Cerebellar cortex (tissue), 1 donor: ENCODE data around the gene CXCR6.

ENCODE experiments used
- DNase-seq: peaks from one replicate; pipeline ENCODE4 v3.0.0-alpha.2; 2015; ENCODE audit warnings: low spot score

CXCR6 gene

DNA sequence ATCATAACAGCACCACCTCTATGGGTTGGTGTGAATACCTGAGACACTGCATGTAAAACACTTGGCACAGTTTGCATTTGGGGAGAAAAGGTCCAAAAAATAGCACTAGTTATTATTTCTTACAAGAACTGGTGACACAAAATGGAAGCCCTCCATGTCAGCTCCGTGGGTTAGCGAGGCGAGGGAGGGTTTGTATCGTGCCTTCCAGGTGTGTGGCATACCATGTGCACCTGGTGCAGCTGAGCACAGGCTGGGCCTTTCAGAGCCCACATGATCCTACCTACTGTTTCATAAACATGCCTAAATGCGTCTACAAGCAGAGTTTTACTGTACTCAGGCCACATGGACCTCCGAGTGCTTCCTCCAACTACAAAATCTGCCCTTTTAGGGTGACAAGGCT lies 5.6 kb downstream of the CXCR6 start:
- DNase-seq = no peak

DNA sequence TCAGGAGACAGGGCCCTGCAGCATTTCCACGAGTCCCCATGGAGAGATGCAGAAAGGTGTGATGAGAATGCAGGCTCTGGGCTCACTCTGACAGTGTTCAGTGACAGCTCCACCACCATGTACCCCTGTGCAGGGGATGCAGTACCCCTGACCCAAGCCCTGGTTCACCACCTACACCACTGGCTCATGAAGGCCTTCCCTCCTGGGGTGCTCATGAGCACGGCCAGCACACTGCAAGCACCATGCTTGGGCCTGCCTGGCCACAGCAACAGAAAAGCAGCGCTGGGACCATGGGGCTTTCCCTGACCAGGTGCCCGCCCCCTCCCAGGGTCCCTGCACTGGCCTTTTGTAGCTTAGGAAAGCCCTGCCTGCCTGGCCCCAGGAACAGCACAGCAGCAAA lies 6.2 kb downstream of the CXCR6 start:
- no peak for DNase-seq

DNA sequence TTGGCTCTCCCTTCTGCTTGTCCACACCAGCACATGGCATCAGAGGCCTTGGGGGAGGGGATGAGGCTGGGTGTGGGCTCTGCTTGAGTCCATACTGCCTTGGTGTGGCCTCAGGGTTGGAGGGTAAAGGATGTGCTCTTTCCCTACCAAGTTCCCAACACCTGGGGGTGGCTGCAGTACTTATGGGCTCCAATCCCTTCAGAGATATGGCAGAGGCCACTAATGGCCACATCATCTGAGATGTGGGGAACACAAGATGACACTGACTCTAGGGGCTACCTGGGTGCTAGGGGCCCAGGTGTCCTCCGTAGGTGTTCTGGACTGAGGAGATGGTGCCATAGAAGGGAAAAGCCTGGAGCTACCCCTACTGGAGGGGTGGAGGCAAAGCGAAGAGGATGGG lies 6.9 kb downstream of the CXCR6 start:
- no peak for DNase-seq

DNA sequence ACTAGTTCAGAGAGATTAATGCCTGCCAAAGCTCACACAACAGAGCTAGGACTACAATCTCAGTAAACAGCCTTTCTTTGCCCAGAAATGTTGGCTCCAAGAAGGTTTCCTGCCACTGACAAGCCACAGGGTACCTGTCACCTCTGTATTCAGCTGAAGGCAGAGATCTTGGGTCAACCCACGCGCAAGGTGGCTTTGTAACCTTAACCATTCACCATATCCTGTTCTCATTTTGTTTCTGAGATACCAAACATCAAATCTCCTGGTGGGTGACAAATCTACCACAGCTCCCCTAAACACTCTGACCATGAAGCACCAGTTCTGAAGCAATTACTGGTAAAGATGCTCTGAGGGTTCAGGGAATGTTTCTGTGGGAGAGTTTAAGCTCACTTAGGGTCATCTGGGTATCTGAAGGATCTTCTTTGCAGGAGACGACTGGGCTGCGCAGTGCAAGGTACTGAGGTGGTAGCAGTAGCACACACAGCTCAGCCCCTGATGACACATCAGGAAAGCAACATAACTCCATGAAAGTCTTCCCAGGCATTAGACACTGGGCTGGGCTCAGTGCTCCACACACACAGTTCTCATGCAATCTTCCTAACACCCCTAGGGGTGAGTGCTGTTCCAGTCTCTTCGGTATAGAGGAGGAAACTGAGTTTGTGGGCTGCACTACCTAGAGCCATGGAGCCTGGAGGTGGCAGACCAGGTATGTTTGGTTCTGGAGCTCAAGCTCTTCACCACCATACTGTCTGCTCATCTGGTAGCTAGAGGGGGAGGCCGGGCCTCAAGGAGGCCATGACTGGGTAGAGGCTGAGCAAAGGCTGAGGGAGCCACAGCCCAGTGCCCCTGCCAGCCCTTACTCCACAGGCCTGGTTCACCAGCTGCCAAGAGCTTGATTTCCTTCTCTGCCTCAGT lies 7.7 kb downstream of the CXCR6 start:
- DNase-seq = no peak

DNA sequence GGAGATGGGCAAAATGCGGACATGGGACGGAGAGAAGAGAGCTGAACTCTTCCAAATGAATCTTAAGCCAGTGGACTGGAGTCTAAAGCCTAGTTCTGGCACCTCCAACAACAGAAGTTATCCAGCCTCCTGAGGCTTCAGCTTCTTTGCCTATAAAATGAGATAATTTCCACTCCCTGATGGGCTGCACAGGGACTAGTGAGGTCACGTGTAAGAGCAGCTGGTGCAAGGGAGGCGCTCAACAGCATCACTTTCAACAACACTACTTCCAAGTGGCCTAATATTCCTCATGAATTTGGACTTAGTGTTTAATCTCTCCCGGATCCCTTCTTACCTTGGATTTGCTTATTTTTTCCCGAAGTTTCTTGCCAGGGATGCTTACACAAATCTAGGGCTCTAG lies 8.7 kb downstream of the CXCR6 start:
- DNase-seq = no peak

DNA sequence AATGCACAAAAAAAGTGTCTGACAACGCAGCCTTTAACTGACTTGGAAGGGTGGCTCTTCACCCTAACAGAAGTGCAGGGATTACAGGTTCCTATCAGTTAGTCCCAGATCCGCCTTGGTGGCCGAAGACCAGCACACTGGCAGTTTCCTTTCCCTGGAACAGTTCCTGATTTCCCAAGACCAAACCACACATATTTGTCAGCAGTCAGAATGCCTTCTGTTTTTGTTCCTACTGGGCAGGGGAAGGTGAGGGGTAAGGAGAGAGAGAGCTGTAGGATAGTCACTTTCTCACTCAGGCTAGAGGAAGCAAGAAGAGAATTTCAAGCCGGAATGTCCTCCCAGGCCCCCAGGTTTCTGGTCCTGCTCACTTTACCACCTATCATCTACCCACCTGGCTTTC lies 9.2 kb downstream of the CXCR6 start:
- no peak for DNase-seq

DNA sequence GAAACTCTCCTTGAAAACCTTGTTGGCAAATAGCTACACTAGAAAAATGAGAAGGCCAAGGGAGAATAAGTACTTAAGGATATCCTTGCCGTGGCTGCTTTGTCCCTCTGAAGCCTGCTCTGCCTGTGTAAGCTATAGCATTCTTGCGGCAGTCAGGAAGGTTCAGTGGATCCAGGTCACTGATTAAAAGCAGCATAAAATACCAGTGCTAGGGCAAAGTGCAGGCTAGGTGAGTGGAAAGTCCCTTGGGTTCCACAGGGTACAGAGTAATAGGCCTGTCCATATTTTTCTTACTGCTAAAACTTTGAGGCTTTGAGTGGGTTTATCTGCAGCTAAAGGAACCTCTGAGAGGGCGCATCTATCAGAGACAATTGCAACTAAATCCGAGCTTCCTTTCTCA lies 10.3 kb downstream of the CXCR6 start:
- no peak for DNase-seq

DNA sequence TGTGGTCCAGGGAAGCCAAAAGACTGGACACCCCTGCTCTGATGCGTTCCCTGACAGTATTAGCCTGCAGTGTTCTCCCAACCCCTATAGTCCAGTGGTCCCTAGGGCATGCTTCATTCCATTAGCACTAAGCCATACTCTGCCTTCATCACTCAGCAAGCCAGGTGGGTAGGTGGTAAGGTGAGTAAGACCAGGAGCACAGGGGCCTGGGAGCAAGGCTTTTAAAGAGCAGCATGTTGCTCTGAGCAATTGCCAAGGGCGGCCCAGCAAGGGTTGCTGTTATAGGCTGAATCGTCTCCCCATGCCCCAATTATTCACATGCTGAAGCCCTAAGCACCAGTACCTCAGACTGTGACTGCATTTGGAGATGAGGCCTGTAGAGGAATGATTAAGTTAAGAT lies 11.0 kb downstream of the CXCR6 start:
- DNase-seq = no peak

DNA sequence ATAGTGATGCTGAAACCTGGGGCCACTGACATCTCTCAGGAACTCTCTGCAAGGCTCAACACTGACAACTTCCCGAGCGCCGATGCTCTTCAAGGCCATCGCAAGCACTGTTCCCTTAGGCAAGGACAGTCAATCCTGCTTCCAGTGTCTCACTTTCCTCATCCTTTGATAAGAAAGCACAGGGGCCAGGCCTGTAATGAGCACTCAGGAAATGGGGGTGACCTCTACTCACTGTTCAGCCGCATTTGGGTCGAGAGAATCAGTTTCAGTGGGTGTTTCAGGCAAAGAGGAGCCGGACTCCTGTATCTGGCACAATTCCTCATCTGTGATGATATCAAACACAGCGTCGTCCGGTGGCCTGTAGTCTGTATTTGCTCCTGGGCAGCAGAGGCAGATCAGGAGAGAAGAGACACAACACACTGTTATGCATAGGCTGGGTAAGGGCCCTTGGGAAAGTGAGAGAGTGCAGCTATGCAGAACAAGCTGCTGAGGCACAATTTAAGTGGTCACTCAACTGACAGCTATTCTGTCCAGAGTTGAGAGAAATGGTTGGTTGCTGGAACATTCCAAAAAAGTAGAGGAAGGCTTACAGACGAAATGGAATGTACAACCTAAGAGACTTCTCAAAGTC lies 11.9 kb downstream of the CXCR6 start:
- no peak for DNase-seq

DNA sequence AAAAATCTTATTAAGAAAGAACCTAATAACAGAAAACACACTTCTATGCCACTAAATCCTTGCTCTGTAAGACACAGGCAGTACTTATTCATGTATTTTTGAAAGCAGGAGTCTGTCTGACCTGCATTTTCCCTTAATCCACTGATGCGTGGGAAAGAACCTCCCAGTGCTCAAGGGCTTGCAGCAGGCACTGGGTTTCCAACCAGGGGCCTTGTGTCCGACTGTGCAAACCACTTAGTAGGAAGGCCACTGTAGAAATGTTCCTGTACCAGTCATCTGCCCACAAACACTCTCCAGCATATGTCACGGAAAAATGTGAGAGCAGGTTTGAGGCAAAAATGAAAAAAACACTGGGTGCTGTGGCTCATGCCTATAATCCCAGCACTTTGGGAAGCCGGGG lies 12.4 kb downstream of the CXCR6 start:
- no peak for DNase-seq

DNA sequence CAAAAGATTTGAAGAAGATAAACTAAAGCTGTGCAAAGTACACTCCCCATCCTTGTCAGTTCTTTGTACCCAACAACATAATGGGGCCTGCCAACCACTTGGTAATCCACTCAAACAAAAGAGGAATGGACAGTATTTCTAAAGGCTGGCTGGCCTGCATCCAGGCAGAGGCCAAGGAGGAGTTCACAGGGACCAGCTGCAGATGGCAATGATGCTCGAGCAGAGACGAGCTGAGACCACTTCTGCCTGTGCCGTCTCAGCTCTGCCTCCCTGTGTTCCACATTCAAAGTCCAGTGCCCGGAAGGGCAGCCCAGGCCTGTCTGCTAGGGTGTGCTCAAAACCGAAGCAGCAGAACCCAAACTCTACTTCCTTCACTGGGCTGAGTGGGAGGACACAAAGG lies 14.3 kb downstream of the CXCR6 start:
- no peak for DNase-seq

DNA sequence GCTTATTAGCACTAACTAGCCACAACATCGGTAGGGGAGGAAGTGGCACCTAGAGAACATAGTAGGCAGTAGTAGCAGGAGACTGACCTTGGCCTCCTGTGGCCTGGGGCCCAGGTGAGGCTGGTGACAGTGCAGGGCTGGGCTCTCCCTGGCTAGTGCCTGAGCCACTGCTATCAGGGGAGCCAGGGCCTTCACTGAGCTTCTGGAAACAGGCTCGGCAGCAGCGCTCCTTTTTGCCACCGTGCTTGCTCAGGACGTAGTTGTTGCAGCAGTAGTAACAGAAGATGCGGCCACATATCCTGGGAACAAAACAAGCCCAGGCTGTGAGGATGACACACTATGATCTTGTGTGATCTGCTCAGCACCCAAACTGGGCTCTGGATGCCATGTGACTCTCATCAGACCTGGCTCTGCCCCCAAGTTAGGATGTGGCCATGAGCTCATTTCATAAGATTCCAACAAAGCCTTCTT lies 15.1 kb downstream of the CXCR6 start:
- DNase-seq = no peak

DNA sequence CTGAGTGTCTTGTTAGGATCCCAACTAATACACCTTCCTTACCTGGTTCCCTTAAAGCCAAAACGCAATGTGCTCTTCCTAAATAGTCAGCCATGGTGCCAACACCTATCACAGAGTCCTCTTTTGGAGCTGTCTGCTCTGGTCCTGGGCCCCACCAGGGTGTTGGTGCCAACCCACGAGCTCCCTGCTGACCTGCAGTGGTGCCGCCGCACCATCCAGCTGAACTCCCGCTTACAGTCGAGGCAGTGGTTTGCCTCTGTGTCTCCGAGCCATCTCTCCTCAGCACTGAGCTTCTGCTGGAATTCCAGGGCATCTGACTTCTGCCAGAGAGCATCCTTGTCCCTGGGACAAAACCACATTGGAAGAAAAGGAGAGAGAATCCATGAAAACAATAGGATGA lies 15.9 kb downstream of the CXCR6 start:
- no peak for DNase-seq

DNA sequence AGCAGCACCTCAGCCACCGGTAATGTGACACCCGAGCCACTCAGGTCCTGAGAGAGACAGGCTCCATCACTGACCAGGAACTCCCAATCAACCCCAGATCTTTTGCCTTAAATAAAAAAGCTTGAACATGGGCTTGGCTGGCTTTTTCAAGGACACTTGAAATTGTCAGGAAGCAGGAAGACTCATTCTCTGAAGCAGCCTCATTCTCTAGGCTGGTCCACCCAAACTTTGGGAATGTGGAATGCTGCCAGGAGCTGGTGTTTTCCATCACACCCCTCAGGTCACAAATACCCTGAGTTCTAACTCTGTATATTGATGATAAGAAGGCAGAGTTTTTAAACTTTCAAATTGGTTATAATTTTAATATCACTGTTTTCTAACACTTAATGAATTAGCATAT lies 17.0 kb downstream of the CXCR6 start:
- DNase-seq = no peak

DNA sequence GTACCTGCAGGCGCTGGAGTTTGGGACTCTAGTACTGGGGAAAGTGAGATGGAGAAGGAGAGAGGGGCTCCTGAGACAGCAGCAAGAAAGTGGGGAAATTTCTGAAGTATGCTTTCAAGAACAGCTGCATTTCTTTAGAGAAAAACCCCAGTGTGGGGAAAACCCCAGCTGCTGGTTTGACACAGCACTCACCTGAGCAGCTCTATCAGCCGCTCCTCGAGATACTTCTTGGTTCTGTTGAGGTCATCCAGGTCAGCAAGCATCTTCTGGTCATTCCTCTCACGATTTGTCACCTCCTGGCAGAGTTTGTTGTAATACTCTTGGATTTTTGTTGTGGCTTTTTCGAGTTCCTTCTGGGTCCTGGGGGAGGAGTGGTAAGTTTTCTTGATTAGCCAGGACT lies 18.8 kb downstream of the CXCR6 start:
- DNase-seq = no peak

DNA sequence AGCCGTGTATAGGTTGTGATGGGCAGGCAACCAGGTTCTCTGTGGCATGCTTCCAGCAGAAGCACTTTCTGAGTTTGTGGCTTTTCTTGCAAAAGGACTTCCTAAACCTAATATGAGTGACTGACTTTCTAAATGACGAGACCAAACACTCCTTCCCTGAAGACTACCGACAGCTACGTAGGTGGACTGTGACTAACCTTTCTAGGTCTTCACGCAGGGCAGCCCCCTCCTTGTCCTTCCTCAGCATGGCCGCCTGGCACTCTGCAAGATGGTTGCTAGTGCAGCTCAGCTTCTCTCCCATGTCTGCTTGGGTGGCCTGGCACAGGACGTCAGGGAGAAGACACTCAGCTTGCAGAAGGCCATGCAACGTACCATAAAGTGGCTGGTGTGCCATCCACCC lies 20.9 kb downstream of the CXCR6 start:
- DNase-seq = no peak

DNA sequence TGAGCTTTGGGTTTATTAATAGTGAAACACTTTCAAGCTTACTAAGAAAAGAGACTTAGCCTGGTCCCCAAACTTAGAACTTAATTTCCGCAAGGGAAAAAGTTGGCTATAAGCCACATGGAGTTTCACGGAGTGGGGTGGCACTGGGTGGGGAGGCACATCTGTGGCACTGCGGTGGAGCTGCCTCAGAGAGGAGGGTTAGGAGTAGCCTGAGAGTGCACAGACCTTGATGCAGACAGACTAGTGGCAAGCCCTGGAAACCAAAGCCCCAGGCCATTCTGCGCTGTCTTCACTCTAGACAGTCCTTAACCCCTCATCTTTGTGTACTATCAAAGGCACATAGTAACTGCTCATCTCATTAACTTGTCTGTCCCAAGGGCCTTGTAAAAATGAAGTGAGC lies 22.0 kb downstream of the CXCR6 start:
- no peak for DNase-seq

DNA sequence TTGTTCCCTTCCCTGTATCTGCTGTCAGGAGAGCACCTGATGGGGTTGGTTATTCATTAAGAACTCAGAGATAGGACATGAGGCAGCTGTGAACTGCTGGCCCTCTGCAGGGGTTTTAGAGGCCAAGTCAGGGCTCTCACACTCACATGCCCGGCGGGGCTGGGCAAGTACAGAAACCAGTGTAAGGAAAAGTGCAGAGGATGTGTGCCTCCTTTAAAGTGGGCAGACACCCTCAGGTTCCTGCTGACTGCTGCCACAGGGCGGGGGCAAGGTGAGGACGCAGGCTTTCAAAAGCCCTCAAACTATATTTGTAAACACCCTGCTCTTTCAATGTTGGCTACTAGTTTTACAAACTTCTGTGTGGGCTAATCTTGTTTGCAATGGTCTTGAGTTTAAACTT lies 22.4 kb downstream of the CXCR6 start:
- no peak for DNase-seq

DNA sequence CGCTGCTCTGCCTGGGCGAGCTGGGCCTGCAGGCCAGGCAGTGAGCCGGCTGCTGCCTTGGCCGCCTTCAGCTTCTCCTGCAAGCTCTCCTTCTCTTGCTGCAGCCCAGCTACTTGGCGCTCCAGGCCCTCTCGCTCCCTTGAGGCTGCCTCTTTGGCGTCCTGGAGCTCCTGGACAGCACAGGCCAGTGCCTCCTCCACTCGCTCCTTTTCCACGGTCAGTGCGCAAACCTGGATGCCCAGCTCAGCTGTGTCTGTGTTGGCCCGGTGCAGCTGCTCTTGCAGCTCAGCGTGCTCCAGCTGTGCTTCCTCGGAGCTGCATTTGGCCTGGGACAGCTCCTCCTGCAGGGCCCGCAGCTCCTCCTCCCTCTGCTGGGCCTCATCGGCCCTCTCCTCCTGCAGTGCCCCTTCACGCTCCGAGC lies 23.1 kb downstream of the CXCR6 start:
- DNase-seq = no peak

DNA sequence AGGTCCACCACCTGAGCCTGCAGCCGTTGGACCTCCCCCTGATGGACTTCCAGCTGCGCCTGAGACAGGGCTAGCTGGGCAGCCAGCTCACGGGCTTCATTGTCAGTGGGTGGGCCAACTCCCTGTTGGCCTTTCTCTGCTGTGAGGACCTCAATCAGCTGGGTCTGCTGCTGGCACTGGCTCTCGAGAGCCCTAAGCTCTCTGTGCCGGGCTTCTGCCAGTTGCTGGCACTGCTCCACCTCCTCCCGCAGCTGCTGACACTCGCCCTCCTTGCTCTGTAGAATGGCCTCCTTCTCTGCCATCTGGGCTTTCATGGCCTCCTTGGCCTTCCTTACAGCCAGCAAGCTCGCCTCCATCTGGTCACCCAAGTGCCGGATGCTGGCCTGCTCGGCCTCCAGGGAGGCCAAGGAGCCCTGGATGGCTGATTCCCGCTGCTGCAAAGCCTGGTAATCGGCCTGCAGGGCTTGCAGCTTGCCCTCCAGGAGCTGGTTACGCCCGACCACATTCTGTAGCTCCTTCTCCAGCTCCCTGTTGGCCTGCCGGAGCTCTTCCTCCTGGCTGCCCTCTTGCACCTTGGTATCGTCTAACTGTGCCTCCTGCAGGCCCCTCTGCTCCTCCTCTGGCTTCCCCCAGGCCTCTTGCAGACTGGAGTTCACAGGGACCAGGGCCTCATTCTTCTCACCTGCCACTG lies 23.8 kb downstream of the CXCR6 start:
- peak; percentile 27 for DNase-seq

DNA sequence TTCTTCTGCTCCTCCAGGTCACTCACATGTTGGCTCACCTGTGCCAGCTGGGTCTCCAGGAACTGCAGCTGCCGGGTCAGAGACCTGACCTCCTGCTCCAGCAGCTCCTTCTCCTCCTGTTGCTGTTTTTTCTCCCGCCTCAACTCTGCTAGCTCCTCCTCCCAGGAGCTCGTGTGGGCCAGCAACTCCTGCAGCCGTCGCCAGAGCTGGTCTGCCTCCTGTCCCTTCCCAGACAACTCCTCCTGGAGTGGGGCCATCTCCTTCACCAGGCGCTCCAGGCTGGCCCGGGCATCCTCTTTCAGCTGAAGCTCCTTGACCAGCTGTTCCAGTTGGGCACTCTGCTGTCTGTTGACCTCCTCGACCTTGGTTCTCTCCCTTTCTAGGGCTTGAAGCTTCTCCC lies 24.5 kb downstream of the CXCR6 start:
- no peak for DNase-seq

DNA sequence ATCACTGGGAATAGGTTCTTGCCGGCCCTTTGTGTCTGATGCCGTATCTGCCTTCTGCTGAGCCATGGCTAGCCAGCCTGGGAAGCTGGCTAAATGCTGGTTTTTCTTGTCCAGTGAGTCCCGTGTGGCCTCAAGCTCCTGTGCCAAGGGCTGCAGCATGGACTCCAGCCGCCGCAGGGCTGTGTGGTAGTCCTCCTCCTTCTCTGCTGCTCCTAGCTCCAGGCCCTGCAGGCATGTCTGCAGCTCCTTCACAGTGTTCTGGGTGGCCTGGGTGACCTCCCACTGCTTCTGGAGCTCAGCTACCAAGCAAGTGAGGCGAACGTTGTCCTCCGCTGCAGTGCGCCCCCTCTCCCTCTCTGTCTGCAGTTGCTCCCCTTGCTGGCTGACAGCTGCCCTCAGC lies 24.9 kb downstream of the CXCR6 start:
- no peak for DNase-seq

DNA sequence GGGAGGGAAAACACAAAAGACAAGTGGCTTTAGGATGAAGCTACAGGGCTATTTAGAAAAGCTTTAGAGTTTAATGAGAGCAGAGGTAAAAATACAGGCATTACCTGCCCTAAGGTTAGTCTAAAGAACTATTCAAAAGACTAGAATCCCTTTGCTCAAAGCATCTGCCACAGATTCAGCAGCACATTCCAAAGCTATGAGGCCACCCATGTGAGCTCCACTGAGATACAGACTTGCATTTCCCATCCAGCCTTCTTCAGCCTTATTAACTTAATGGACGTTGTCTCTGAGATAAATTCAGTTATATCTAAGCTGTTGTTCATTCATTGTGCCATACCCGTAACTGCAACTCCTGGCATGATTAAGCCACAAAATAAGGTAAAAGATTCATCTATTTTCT lies 25.4 kb downstream of the CXCR6 start:
- no peak for DNase-seq
